H1 (cell line): ENCODE data around the gene HSPD1. TPM values are rescaled to one million over a fixed set of nuclear protein-coding genes. Genes with fewer than 3 reads are reported as not detected.

Source experiments
- CTCF ChIA-PET: fragments of 300-600 bp; sonication (Branson Sonifier 250); formaldehyde crosslinking; loops from one replicate; lab custom pipeline; 2021; ENCODE audit not compliant: partially characterized antibody; lab: Charles Lee
- POLR2A ChIA-PET: fragments of 300-600 bp; sonication (Branson Sonifier 250); formaldehyde crosslinking; loops from one replicate; lab custom pipeline; 2021; ENCODE audit warnings: inconsistent platforms; ENCODE audit not compliant: partially characterized antibody; lab: Charles Lee
- DNase-seq, 2 experiments: peaks; one replicate each; pipeline versions ENCODE4 v3.0.0 to v3.0.0-alpha.2; 2010 to 2022; ENCODE audit warnings: low spot score in 2 of 2, low read depth in 1 of 2, mixed read lengths in 1 of 2
- FAIRE-seq: peaks from 2 replicates; lab custom pipeline; 2011; peaks lifted over from hg19 to GRCh38; lab: Jason Lieb, UNC
- H2AFZ ChIP-seq: 2 replicates; pipeline ENCODE4 v1.8.1; 2012; ENCODE audit warnings: low read length, inconsistent platforms
- H2AK5ac ChIP-seq: 2 replicates; pipeline ENCODE4 v1.6.1; 2013; ENCODE audit warnings: low read depth, low read length
- H2BK120ac ChIP-seq: replicated peaks from 2 replicates; pipeline ENCODE3; 2013; ENCODE audit warnings: low read depth, low read length, inconsistent platforms
- H2BK12ac ChIP-seq: 2 replicates; pipeline ENCODE4 v1.6.1; 2013; ENCODE audit warnings: low read depth, low read length
- H2BK15ac ChIP-seq: 2 replicates; pipeline ENCODE4 v1.6.1; 2013; ENCODE audit warnings: low read length
- H2BK20ac ChIP-seq: 2 replicates; pipeline ENCODE4 v1.6.1; 2013; ENCODE audit warnings: low read length
- H2BK5ac ChIP-seq: 2 replicates; pipeline ENCODE4 v1.6.1; 2013; ENCODE audit warnings: low read depth, low read length
- H3K14ac ChIP-seq: 2 replicates; pipeline ENCODE4 v1.6.1; 2013; ENCODE audit warnings: inconsistent platforms; ENCODE audit not compliant: insufficient read length
- H3K18ac ChIP-seq: 2 replicates; pipeline ENCODE4 v1.6.1; 2013; ENCODE audit warnings: low read length; ENCODE audit errors: extremely low read depth
- H3K23ac ChIP-seq: 2 replicates; pipeline ENCODE4 v1.6.1; 2013; ENCODE audit warnings: inconsistent platforms; ENCODE audit not compliant: insufficient read length
- H3K23me2 ChIP-seq: 2 replicates; pipeline ENCODE4 v1.6.1; 2013; ENCODE audit warnings: low read depth, low read length
- H3K27ac ChIP-seq: 2 replicates; pipeline ENCODE4 v1.6.1; 2011; ENCODE audit warnings: low read depth, low read length, inconsistent platforms
- H3K27me3 ChIP-seq, 4 experiments: replicated peaks in 1 of 4; 1 replicate in 1 of 4; 2 replicates in 3 of 4; pipeline versions ENCODE4 v1.6.1 to v1.8.1; 2011 to 2013; ENCODE audit warnings: low read length in 3 of 4, mild to moderate bottlenecking in 3 of 4, inconsistent platforms in 2 of 4, mixed read lengths in 2 of 4, moderate library complexity in 1 of 4; ENCODE audit not compliant: control insufficient read depth in 3 of 4, insufficient read depth in 3 of 4; ENCODE audit errors: extremely low read depth in 1 of 4
- H3K36me3 ChIP-seq, 4 experiments: 2 replicates each; pipeline versions ENCODE4 v1.6.1 to v1.8.1; 2011 to 2013; ENCODE audit warnings: mild to moderate bottlenecking in 4 of 4, low read length in 3 of 4, moderate library complexity in 2 of 4, control low read depth in 1 of 4, inconsistent platforms in 1 of 4; ENCODE audit not compliant: insufficient read depth in 4 of 4, control insufficient read depth in 2 of 4
- H3K4ac ChIP-seq: replicated peaks from 2 replicates; pipeline ENCODE3; 2013; ENCODE audit warnings: low read length, low read depth, mixed read lengths, inconsistent platforms; ENCODE audit not compliant: insufficient read length
- H3K4me1 ChIP-seq, 4 experiments: replicated peaks in 1 of 4; 1 replicate in 1 of 4; 2 replicates in 3 of 4; pipeline versions ENCODE4 v1.6.1 to v1.8.1; 2011 to 2013; ENCODE audit warnings: low read length in 3 of 4, inconsistent platforms in 2 of 4, mixed read lengths in 1 of 4; ENCODE audit not compliant: insufficient read depth in 4 of 4, control insufficient read depth in 3 of 4
- H3K4me2 ChIP-seq, 2 experiments: 2 replicates each; pipeline versions ENCODE4 v1.6.1 to v1.8.1; 2011 to 2013; ENCODE audit warnings: low read depth in 2 of 2, low read length in 2 of 2, control low read depth in 1 of 2, inconsistent platforms in 1 of 2, mild to moderate bottlenecking in 1 of 2; ENCODE audit not compliant: insufficient read depth in 1 of 2
- H3K4me3 ChIP-seq, 4 experiments: fragments of 200-600, 300-600 bp in 1 of 4; sonication (generic), shearing (Covaris generic), sonication (Bioruptor Twin) in 1 of 4; 2 replicates each; pipeline versions ENCODE4 v1.5.1 to v1.8.1; 2011 to 2016; ENCODE audit warnings: low read length in 4 of 4, low read depth in 3 of 4, control low read depth in 2 of 4, inconsistent platforms in 2 of 4, mild to moderate bottlenecking in 2 of 4, mixed read lengths in 1 of 4, moderate library complexity in 1 of 4; ENCODE audit not compliant: insufficient read depth in 2 of 4; ENCODE audit errors: extremely low read depth in 1 of 4
- H3K56ac ChIP-seq: replicated peaks from 2 replicates; pipeline ENCODE3; 2013; ENCODE audit warnings: low read depth, mild to moderate bottlenecking, mixed read lengths, low read length, inconsistent platforms; ENCODE audit not compliant: insufficient read length
- H3K79me1 ChIP-seq: 2 replicates; pipeline ENCODE4 v1.6.1; 2013; ENCODE audit warnings: low read depth, low read length, control low read depth
- H3K79me2 ChIP-seq, 2 experiments: 2 replicates each; pipeline versions ENCODE4 v1.6.1 to v1.8.1; 2012 to 2013; ENCODE audit warnings: low read length in 2 of 2, mild to moderate bottlenecking in 2 of 2, inconsistent platforms in 1 of 2; ENCODE audit not compliant: insufficient read depth in 2 of 2, control insufficient read depth in 1 of 2
- H3K9ac ChIP-seq, 4 experiments: replicated peaks in 1 of 4; 1 replicate in 1 of 4; 2 replicates in 3 of 4; pipeline versions ENCODE4 v1.6.1 to v1.8.1; 2011 to 2013; ENCODE audit warnings: low read depth in 3 of 4, low read length in 3 of 4, control low read depth in 2 of 4, mild to moderate bottlenecking in 2 of 4, moderate library complexity in 2 of 4, inconsistent platforms in 1 of 4; ENCODE audit errors: extremely low read depth in 1 of 4
- H3K9me3 ChIP-seq, 2 experiments: 2 replicates each; pipeline versions ENCODE4 v1.6.1 to v1.8.1; 2012 to 2013; ENCODE audit warnings: mild to moderate bottlenecking in 2 of 2, moderate library complexity in 2 of 2, control low read depth in 1 of 2, inconsistent platforms in 1 of 2, low read depth in 1 of 2, low read length in 1 of 2, mixed read lengths in 1 of 2; ENCODE audit not compliant: insufficient read depth in 2 of 2
- H4K20me1 ChIP-seq, 2 experiments: replicated peaks in 1 of 2; 2 replicates each; pipeline versions ENCODE3 to v1.8.1; 2011 to 2013; ENCODE audit warnings: inconsistent platforms in 2 of 2, low read length in 2 of 2, mild to moderate bottlenecking in 1 of 2; ENCODE audit not compliant: insufficient read depth in 2 of 2, control insufficient read depth in 1 of 2
- H4K5ac ChIP-seq: 2 replicates; pipeline ENCODE4 v1.6.1; 2013; ENCODE audit warnings: low read length, low read depth, mixed read lengths, inconsistent platforms; ENCODE audit not compliant: insufficient read length
- H4K8ac ChIP-seq: 2 replicates; pipeline ENCODE4 v1.8.0; 2013; ENCODE audit warnings: mild to moderate bottlenecking, moderate library complexity, low read length, inconsistent platforms; ENCODE audit not compliant: insufficient read depth; ENCODE audit errors: extremely low read depth
- H4K91ac ChIP-seq: replicated peaks from 2 replicates; pipeline ENCODE3; 2013; ENCODE audit warnings: low read length, mixed read lengths, inconsistent platforms; ENCODE audit not compliant: insufficient read length
- BACH1 ChIP-seq: IDR thresholded peaks from 2 replicates; pipeline ENCODE4 v1.6.1; 2012; ENCODE audit warnings: low read length, improper control_type of control experiment
- BRCA1 ChIP-seq: IDR thresholded peaks from 2 replicates; pipeline ENCODE4 v1.6.1; 2012; ENCODE audit warnings: low read depth, low read length, improper control_type of control experiment
- CEBPB ChIP-seq: IDR thresholded peaks from 2 replicates; pipeline ENCODE4 v1.6.1; 2012; ENCODE audit warnings: low read depth, low read length
- GTF2F1 ChIP-seq: IDR thresholded peaks from 2 replicates; pipeline ENCODE4 v1.6.1; 2012; ENCODE audit warnings: low read depth, low read length, improper control_type of control experiment, borderline replicate concordance
- HDAC2 ChIP-seq, 2 experiments: fragments of 300-600 bp in 1 of 2; sonication (generic) in 1 of 2; IDR thresholded peaks; 2 replicates each; pipeline ENCODE4 v1.6.1; 2011 to 2012; ENCODE audit warnings: low read depth in 2 of 2, low read length in 2 of 2, mild to moderate bottlenecking in 2 of 2, moderate library complexity in 2 of 2, borderline replicate concordance in 1 of 2, inconsistent platforms in 1 of 2
- KDM1A ChIP-seq: fragments of 200-600, 300-600 bp; sonication (generic); IDR thresholded peaks from 2 replicates; pipeline ENCODE4 v1.7.1; 2016; ENCODE audit warnings: mild to moderate bottlenecking, low read length, borderline replicate concordance
- MAFK ChIP-seq: IDR thresholded peaks from 2 replicates; pipeline ENCODE4 v1.6.1; 2012; ENCODE audit warnings: low read depth, mild to moderate bottlenecking, improper control_type of control experiment, low read length
- POLR2A ChIP-seq, 2 experiments: IDR thresholded peaks; 1 replicate in 1 of 2; 2 replicates in 1 of 2; pipeline ENCODE4 v1.6.1; 2011; ENCODE audit warnings: low read depth in 2 of 2, low read length in 2 of 2, mild to moderate bottlenecking in 2 of 2; ENCODE audit errors: control extremely low read depth in 1 of 2
- POLR2AphosphoS5 ChIP-seq: IDR thresholded peaks from 2 replicates; pipeline ENCODE4 v1.6.1; 2011; ENCODE audit warnings: low read depth, low read length
- SIN3A ChIP-seq, 2 experiments: IDR thresholded peaks in 1 of 2; conservative IDR thresholded peaks in 1 of 2; 2 replicates each; pipeline ENCODE4 v1.6.1; 2011 to 2012; ENCODE audit warnings: low read length in 2 of 2, improper control_type of control experiment in 1 of 2, low read depth in 1 of 2, mild to moderate bottlenecking in 1 of 2
- TAF1 ChIP-seq: IDR thresholded peaks from 2 replicates; pipeline ENCODE4 v1.6.1; 2011; ENCODE audit warnings: mild to moderate bottlenecking, low read depth, low read length
- TEAD4 ChIP-seq: IDR thresholded peaks from 2 replicates; pipeline ENCODE4 v1.6.1; 2012; ENCODE audit warnings: low read depth, low read length, inconsistent platforms, mixed read lengths
- ZNF274 ChIP-seq: IDR thresholded peaks from 2 replicates; pipeline ENCODE4 v1.7.0; 2012; ENCODE audit warnings: low read length, borderline replicate concordance; ENCODE audit errors: extremely low read depth
- WGBS, 2 experiments: shearing (Covaris generic) in 1 of 2; methylation state at CpG; one replicate each; pipeline versions ENCODE4 v1.1.6 to v1.1.7; 2013 to 2015; ENCODE audit warnings: low lambda C conversion rate in 2 of 2, mixed read lengths in 2 of 2, inconsistent platforms in 1 of 2, low coverage in 1 of 2, missing lambda C conversion rate in 1 of 2; ENCODE audit not compliant: insufficient replicate concordance in 2 of 2, insufficient coverage in 1 of 2, insufficient read length in 1 of 2; ENCODE audit errors: extremely low coverage in 1 of 2, missing lambda C conversion rate in 1 of 2; 5-methylcytosine and 5-hydroxymethylcytosine counted together
- polyA plus RNA-seq, 7 experiments: library from polyadenylated mRNA; depleted of rRNA in 3 of 7; stranded (reverse) in 5 of 7; unstranded in 2 of 7; fragments of >200 nt in 5 of 7; fragments of 200-250 nt in 2 of 7; gene quantifications; 1 replicate in 5 of 7; 2 replicates in 1 of 7; 4 replicates in 1 of 7; pipeline versions ENCODE4 v1.2.1 to v1.2.3, GENCODE V29; 2011 to 2013; ENCODE audit warnings: missing spikeins in 2 of 7, mixed read lengths in 2 of 7
- total RNA-seq: library from RNA; stranded (reverse); fragmentation: NEBNext Ultra II Directional; extraction: Animal tissue kit (Norgen Biotek cat#: 25700); gene quantifications from 2 replicates; pipeline ENCODE4 v1.2.1, GENCODE V29; 2021
- TF ChIP-seq, protein P1 (sequence below): IDR thresholded peaks from 2 replicates; pipeline ENCODE4 v1.6.1; 2011; ENCODE audit warnings: low read depth, mild to moderate bottlenecking, low read length; ENCODE audit not compliant: insufficient read depth

The HSPD1 gene
- total and polyA plus RNA-seq, 2 of the 8 experiments (the other 6 are each of a cell fraction or from before 2014, with no cell fraction given), result 221 to 1,108 TPM

DNA sequence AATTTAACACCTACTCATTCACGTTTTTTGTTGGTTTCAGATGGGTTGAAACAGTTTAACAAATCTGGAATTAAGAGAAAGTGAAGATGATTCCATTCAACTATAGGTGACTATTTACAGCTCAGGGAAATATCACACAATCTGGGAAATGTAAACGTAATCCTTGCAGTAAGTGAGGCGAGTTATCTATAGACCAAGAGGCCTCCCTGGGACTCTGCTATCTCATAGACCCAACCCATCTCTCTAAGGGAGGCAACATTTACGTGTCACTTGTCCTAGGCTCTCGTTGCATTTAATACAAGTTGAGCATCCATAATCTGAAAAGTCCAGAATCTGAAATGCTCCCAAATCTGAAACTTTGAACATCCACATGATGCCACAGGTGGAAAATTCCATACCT, 14.3 kb upstream of the HSPD1 start:
- WGBS, 2 experiments, result 86% methylated on average over 5 of the region's 5 CpGs; no CpG with 5 or more reads in 1 of the 2 experiments
- Histone ChIP-seq H2BK120ac (no peak overlapping the region), H3K36me3 (no peaks in the 10 kb centered on the region), H3K4me1 (peaks cover 0 to 9% (median 5%) of the 10 kb centered on the region in 4 experiments; a peak in 5 of 7 replicates), H2AFZ (no peak overlapping the region), H3K14ac (no peak overlapping the region), H4K8ac (no peak overlapping the region), H2BK20ac (no peak overlapping the region), H3K79me2 (peaks cover 0 to 30% of the 10 kb centered on the region in 2 experiments; a peak in 3 of 4 replicates), H4K5ac (no peak overlapping the region), H3K4me3 (no peak overlapping the region), H3K9me3 (no peaks in the 10 kb centered on the region), H3K27me3 (no peaks in the 10 kb centered on the region), H3K4me2 (no peak overlapping the region), H3K9ac (no peak overlapping the region), H2AK5ac (no peak overlapping the region), H4K91ac (no peak overlapping the region), H3K23ac (no peak overlapping the region), H3K23me2 (peaks cover 8% of the 10 kb centered on the region), H2BK12ac (no peak overlapping the region), H3K4ac (no peak overlapping the region), H2BK5ac (no peak overlapping the region), H3K79me1 (no peaks in the 10 kb centered on the region), H3K56ac (no peak overlapping the region), H3K27ac (no peak overlapping the region), H2BK15ac (no peak overlapping the region), H3K18ac (no peak overlapping the region), H4K20me1 (no peaks in the 10 kb centered on the region)
- DNase-seq, result no peak
- ChIA-PET POLR2A (interaction anchor here (1.2 to 6.6 kb wide), 4 partner anchors 9 to 75 kb away, joined by 3 to 130 read pairs (median 4); partner anchors contain the start of genes HSPD1 and HSPE1), CTCF (interaction anchor here (0.7 to 1.5 kb wide), 3 partner anchors 10 to 266 kb away, joined by 3 to 5 read pairs (median 4); no protein-coding TSS in a partner anchor)
- no peak for FAIRE-seq
- TF ChIP-seq MAFK (no peak), GTF2F1 (no peak), HDAC2 (IDR thresholded peaks at IDR 0.05; ENCODE audit: borderline replicate concordance in 1 of 2, low read depth in 2 of 2, low read length in 2 of 2) (no peak), CEBPB (no peak), POLR2A (IDR thresholded peaks at IDR 0.05; ENCODE audit: control extremely low read depth in 1 of 2, low read depth in 2 of 2, low read length in 2 of 2) (no peak), ZNF274 (no peak), POLR2AphosphoS5 (no peak), BRCA1 (no peak), BACH1 (no peak), KDM1A (no peak), TEAD4 (no peak), TAF1 (no peak), SIN3A (conservative IDR thresholded peaks at IDR 0.05 in 1 of 2, IDR thresholded peaks at IDR 0.05 in 1 of 2; ENCODE audit: low read depth in 1 of 2, low read length in 2 of 2) (no peak)
- TF ChIP-seq, protein P1, sequence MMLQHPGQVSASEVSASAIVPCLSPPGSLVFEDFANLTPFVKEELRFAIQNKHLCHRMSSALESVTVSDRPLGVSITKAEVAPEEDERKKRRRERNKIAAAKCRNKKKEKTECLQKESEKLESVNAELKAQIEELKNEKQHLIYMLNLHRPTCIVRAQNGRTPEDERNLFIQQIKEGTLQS, result no peak
